Liver (tissue), 9 donors: ENCODE data around the gene CRYZL1. TPM values are rescaled to one million over a fixed set of nuclear protein-coding genes. Genes with fewer than 3 reads are reported as not detected.

Experiments used
- DNase-seq: peaks from one replicate; pipeline ENCODE4 v3.0.0-alpha.2; 2017; ENCODE audit warnings: low spot score
- H3K27ac ChIP-seq, 2 donors: one replicate each; pipeline ENCODE4 v1.7.0; 2013; ENCODE audit warnings: inconsistent platforms in 2 of 2, low read length in 2 of 2, control low read depth in 1 of 2, low read depth in 1 of 2, mild to moderate bottlenecking in 1 of 2
- H3K27me3 ChIP-seq, 4 donors: one replicate each; pipeline versions ENCODE4 v1.6.1 to v1.7.0; 2013; ENCODE audit warnings: low read length in 3 of 4, inconsistent platforms in 1 of 4, mild to moderate bottlenecking in 1 of 4, moderate library complexity in 1 of 4; ENCODE audit not compliant: control insufficient read depth in 4 of 4, insufficient read depth in 4 of 4
- H3K36me3 ChIP-seq, 4 donors: one replicate each; pipeline versions ENCODE4 v1.6.1 to v1.7.0; 2013; ENCODE audit warnings: low read length in 3 of 4, mild to moderate bottlenecking in 3 of 4, low read depth in 1 of 4, moderate library complexity in 1 of 4; ENCODE audit not compliant: control insufficient read depth in 4 of 4, insufficient read depth in 3 of 4
- H3K4me1 ChIP-seq, 4 donors: one replicate each; pipeline versions ENCODE4 v1.6.1 to v1.7.0; 2013; ENCODE audit warnings: low read length in 3 of 4, mild to moderate bottlenecking in 3 of 4, moderate library complexity in 1 of 4; ENCODE audit not compliant: control insufficient read depth in 4 of 4, insufficient read depth in 4 of 4
- H3K4me3 ChIP-seq, 3 donors: one replicate each; pipeline versions ENCODE4 v1.6.1 to v1.7.0; 2013; ENCODE audit warnings: low read length in 3 of 3, control low read depth in 1 of 3, low read depth in 1 of 3, mild to moderate bottlenecking in 1 of 3
- H3K9ac ChIP-seq, 2 donors: one replicate each; pipeline ENCODE4 v1.7.0; 2013; ENCODE audit warnings: low read length in 2 of 2, mild to moderate bottlenecking in 2 of 2, moderate library complexity in 2 of 2, control low read depth in 1 of 2, low read depth in 1 of 2
- H3K9me3 ChIP-seq, 4 donors: one replicate each; pipeline versions ENCODE4 v1.6.1 to v1.7.0; 2013; ENCODE audit warnings: low read length in 3 of 4; ENCODE audit not compliant: control insufficient read depth in 4 of 4
- EGR1 ChIP-seq, 2 donors: IDR thresholded peaks; 2 replicates each; pipeline ENCODE4 v1.6.1; 2016 to 2018; ENCODE audit warnings: antibody characterized with exemption in 2 of 2, low read depth in 2 of 2
- FOXA1 ChIP-seq: IDR thresholded peaks from 2 replicates; pipeline ENCODE4 v1.6.1; 2016; ENCODE audit warnings: antibody characterized with exemption
- FOXA2 ChIP-seq: IDR thresholded peaks from 2 replicates; pipeline ENCODE4 v1.6.1; 2016; ENCODE audit warnings: antibody characterized with exemption
- GABPA ChIP-seq, 2 donors: IDR thresholded peaks in 1 of 2; conservative IDR thresholded peaks in 1 of 2; 2 replicates each; pipeline ENCODE4 v1.6.1; 2016; ENCODE audit warnings: antibody characterized with exemption in 2 of 2, mild to moderate bottlenecking in 1 of 2, moderate library complexity in 1 of 2
- HNF4A ChIP-seq, 2 donors: conservative IDR thresholded peaks; 2 replicates each; pipeline ENCODE4 v1.6.1; 2016; ENCODE audit warnings: antibody characterized with exemption in 2 of 2, mild to moderate bottlenecking in 2 of 2
- HNF4G ChIP-seq: IDR thresholded peaks from 2 replicates; pipeline ENCODE4 v1.6.1; 2016; ENCODE audit warnings: antibody characterized with exemption
- JUND ChIP-seq, 2 donors: IDR thresholded peaks; 2 replicates each; pipeline ENCODE4 v1.6.1; 2016; ENCODE audit warnings: antibody characterized with exemption in 2 of 2
- NR2F2 ChIP-seq: IDR thresholded peaks from 2 replicates; pipeline ENCODE4 v1.6.1; 2016; ENCODE audit warnings: antibody characterized with exemption
- RAD21 ChIP-seq, 2 donors: IDR thresholded peaks; 2 replicates each; pipeline ENCODE4 v1.6.1; 2016; ENCODE audit warnings: antibody characterized with exemption in 2 of 2, mild to moderate bottlenecking in 2 of 2
- RXRA ChIP-seq, 2 donors: IDR thresholded peaks; 2 replicates each; pipeline ENCODE4 v1.6.1; 2017 to 2018; ENCODE audit warnings: antibody characterized with exemption in 2 of 2, mild to moderate bottlenecking in 1 of 2
- SP1 ChIP-seq: IDR thresholded peaks from 2 replicates; pipeline ENCODE4 v1.6.1; 2018; ENCODE audit warnings: antibody characterized with exemption, mild to moderate bottlenecking
- TAF1 ChIP-seq: conservative IDR thresholded peaks from 2 replicates; pipeline ENCODE4 v1.6.1; 2016; ENCODE audit warnings: antibody characterized with exemption, mild to moderate bottlenecking
- YY1 ChIP-seq: IDR thresholded peaks from 2 replicates; pipeline ENCODE4 v1.6.1; 2016; ENCODE audit warnings: antibody characterized with exemption, mild to moderate bottlenecking
- whole genome bisulfite sequencing: extraction: QIAGEN DNeasy Blood & Tissue Kit; methylation state at CpG from one replicate; pipeline ENCODE4 v1.1.7; 2013; 5-methylcytosine and 5-hydroxymethylcytosine counted together
- polyA plus RNA-seq, 2 donors: library from polyadenylated mRNA; stranded (reverse) in 1 of 2; unstranded in 1 of 2; fragments of 200-250 nt in 1 of 2; fragments of >200 nt in 1 of 2; fragmentation: Nextera tagmentation in 1 of 2; extraction: Ambion mirVana in 1 of 2; gene quantifications; one replicate each; pipeline versions ENCODE4 v1.2.1 to v1.2.3, GENCODE V29; 2013 to 2015
- total RNA-seq, 2 donors: library from RNA; depleted of rRNA; stranded (reverse); fragments of >200 nt; gene quantifications; one replicate each; pipeline ENCODE4 v1.2.3, GENCODE V29; 2014
- TF ChIP-seq, protein P1 (sequence below): IDR thresholded peaks from 2 replicates; pipeline ENCODE4 v1.6.1; 2016; ENCODE audit warnings: antibody characterized with exemption
- TF ChIP-seq, protein P2 (sequence below): IDR thresholded peaks from 2 replicates; pipeline ENCODE4 v1.6.1; 2016; ENCODE audit warnings: antibody characterized with exemption
- TF ChIP-seq, protein P3 (sequence below): IDR thresholded peaks from 2 replicates; pipeline ENCODE4 v1.6.1; 2016; ENCODE audit warnings: antibody characterized with exemption
- TF ChIP-seq, protein P4 (sequence below): IDR thresholded peaks from 2 replicates; pipeline ENCODE4 v1.6.1; 2016; ENCODE audit warnings: antibody characterized with exemption, mild to moderate bottlenecking
- TF ChIP-seq, protein P5 (sequence below): fragments of 150-350 bp; IDR thresholded peaks from 2 replicates; pipeline ENCODE4 v1.5.1; 2017; ENCODE audit warnings: improper control_type of control experiment, low read depth, low read length; ENCODE audit not compliant: missing input control
- donor health status: healthy.
- donor health status: healthy.
- donor health status: healthy.
- donor health status: healthy.
- donor health status: healthy.

The CRYZL1 gene
- total and polyA plus RNA-seq, 4 donors, result 6.8 to 18.1 (median 11.5) TPM

DNA sequence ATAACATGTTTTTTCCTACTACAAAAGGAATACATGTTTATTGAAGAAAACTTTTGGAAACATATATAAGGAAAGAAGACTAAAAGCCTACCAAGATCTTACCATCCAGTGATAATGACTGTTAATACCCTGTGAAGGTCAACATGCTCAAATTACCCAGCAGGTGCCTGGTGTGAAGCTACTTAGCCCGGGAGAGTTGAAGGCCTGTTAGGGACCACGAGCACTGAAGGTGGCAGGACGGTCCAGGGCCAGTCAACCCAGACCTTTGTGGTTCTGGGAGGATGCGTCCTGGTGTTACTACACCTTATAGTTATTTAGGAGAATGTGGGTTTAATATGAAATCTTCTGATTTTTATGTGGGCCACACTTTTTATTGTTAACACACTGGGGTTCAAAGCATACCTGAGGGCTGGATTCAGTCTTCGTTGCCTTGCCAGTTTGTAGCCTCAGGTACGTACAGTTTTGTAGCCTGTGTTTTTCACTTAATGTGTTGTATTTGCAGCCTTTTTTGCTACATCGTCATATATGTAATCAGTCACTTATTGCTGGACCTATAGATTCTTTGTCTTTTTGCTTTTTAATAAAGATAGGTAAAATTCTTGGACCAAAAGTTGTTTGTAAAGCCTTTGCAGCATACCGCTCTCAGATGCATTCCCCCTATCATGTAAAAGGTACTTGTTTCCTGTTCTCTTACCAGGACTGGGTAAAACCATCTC is 10.6 kb upstream of the CRYZL1 start:
- no peak overlapping the region for H3K4me3 ChIP-seq
- 93% methylated on average over 8 of the region's 8 CpGs for WGBS
- H3K4me1 ChIP-seq, result peaks cover 8 to 33% (median 15%) of the 10 kb centered on the region in 4 donors
- no peaks in the 10 kb centered on the region for H3K36me3 ChIP-seq
- H3K9ac ChIP-seq, result no peak overlapping the region
- no peak for DNase-seq
- no peak overlapping the region for H3K27ac ChIP-seq
- H3K27me3 ChIP-seq, result no peaks in the 10 kb centered on the region
- H3K9me3 ChIP-seq, result no peaks in the 10 kb centered on the region
- TF ChIP-seq, protein P1, sequence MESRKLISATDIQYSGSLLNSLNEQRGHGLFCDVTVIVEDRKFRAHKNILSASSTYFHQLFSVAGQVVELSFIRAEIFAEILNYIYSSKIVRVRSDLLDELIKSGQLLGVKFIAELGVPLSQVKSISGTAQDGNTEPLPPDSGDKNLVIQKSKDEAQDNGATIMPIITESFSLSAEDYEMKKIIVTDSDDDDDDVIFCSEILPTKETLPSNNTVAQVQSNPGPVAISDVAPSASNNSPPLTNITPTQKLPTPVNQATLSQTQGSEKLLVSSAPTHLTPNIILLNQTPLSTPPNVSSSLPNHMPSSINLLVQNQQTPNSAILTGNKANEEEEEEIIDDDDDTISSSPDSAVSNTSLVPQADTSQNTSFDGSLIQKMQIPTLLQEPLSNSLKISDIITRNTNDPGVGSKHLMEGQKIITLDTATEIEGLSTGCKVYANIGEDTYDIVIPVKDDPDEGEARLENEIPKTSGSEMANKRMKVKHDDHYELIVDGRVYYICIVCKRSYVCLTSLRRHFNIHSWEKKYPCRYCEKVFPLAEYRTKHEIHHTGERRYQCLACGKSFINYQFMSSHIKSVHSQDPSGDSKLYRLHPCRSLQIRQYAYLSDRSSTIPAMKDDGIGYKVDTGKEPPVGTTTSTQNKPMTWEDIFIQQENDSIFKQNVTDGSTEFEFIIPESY, result no peak
- TF ChIP-seq EGR1 (IDR thresholded peaks at IDR 0.05; ENCODE audit: low read depth in 2 of 2), result no peak
- no peak for TF ChIP-seq RXRA (IDR thresholded peaks at IDR 0.05)
- TF ChIP-seq, protein P2, sequence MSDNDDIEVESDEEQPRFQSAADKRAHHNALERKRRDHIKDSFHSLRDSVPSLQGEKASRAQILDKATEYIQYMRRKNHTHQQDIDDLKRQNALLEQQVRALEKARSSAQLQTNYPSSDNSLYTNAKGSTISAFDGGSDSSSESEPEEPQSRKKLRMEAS, result no peak
- TF ChIP-seq, protein P3, sequence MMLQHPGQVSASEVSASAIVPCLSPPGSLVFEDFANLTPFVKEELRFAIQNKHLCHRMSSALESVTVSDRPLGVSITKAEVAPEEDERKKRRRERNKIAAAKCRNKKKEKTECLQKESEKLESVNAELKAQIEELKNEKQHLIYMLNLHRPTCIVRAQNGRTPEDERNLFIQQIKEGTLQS, result no peak
- TF ChIP-seq, protein P4, sequence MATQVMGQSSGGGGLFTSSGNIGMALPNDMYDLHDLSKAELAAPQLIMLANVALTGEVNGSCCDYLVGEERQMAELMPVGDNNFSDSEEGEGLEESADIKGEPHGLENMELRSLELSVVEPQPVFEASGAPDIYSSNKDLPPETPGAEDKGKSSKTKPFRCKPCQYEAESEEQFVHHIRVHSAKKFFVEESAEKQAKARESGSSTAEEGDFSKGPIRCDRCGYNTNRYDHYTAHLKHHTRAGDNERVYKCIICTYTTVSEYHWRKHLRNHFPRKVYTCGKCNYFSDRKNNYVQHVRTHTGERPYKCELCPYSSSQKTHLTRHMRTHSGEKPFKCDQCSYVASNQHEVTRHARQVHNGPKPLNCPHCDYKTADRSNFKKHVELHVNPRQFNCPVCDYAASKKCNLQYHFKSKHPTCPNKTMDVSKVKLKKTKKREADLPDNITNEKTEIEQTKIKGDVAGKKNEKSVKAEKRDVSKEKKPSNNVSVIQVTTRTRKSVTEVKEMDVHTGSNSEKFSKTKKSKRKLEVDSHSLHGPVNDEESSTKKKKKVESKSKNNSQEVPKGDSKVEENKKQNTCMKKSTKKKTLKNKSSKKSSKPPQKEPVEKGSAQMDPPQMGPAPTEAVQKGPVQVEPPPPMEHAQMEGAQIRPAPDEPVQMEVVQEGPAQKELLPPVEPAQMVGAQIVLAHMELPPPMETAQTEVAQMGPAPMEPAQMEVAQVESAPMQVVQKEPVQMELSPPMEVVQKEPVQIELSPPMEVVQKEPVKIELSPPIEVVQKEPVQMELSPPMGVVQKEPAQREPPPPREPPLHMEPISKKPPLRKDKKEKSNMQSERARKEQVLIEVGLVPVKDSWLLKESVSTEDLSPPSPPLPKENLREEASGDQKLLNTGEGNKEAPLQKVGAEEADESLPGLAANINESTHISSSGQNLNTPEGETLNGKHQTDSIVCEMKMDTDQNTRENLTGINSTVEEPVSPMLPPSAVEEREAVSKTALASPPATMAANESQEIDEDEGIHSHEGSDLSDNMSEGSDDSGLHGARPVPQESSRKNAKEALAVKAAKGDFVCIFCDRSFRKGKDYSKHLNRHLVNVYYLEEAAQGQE, result no peak
- TF ChIP-seq YY1, result no peak
- no peak for TF ChIP-seq JUND (IDR thresholded peaks at IDR 0.05)
- no peak for TF ChIP-seq TAF1
- TF ChIP-seq, protein P5, sequence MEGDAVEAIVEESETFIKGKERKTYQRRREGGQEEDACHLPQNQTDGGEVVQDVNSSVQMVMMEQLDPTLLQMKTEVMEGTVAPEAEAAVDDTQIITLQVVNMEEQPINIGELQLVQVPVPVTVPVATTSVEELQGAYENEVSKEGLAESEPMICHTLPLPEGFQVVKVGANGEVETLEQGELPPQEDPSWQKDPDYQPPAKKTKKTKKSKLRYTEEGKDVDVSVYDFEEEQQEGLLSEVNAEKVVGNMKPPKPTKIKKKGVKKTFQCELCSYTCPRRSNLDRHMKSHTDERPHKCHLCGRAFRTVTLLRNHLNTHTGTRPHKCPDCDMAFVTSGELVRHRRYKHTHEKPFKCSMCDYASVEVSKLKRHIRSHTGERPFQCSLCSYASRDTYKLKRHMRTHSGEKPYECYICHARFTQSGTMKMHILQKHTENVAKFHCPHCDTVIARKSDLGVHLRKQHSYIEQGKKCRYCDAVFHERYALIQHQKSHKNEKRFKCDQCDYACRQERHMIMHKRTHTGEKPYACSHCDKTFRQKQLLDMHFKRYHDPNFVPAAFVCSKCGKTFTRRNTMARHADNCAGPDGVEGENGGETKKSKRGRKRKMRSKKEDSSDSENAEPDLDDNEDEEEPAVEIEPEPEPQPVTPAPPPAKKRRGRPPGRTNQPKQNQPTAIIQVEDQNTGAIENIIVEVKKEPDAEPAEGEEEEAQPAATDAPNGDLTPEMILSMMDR, result no peak
- TF ChIP-seq HNF4A (conservative IDR thresholded peaks at IDR 0.05), result no peak
- TF ChIP-seq NR2F2, result no peak
- TF ChIP-seq HNF4G, result no peak
- no peak for TF ChIP-seq FOXA1
- TF ChIP-seq RAD21 (IDR thresholded peaks at IDR 0.05), result no peak
- TF ChIP-seq GABPA (IDR thresholded peaks at IDR 0.05 in 1 of 2, conservative IDR thresholded peaks at IDR 0.05 in 1 of 2), result no peak
- TF ChIP-seq FOXA2, result no peak
- TF ChIP-seq SP1, result no peak
